ENCODE measurements around the gene PPP2R5C.

Gene PPP2R5C

DNA sequence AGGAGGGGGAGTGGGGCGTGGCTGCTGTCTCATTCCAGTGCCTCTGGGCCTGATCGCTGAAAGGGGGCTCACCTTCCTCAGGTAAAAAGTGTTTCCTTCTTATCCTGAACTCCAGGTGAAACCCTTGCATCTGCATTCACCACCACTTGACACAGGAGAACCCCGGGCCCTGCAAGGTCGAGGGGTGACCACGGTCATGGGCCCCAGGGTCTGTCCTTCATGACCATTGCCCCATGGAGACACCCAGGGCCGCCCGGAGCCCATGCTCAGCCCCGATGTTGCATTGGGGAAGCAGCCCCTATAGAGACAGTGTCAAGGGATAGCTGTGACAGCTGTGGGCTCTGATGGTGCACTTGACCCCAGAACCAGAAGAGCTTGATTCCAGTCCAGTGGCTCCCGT, 168.4 kb downstream of the PPP2R5C start:
- H2AFZ ChIP-seq (ENCODE audit: low read depth) = no peak overlapping the region
- H3K4me3 ChIP-seq (IDR thresholded peaks at IDR 0.05; ENCODE audit: insufficient read depth, low read depth, low read length) = no peak overlapping the region
- H3K4me1 ChIP-seq (ENCODE audit: low read depth, poor library complexity, severe bottlenecking) = no peaks in the 10 kb centered on the region
- no peaks in the 10 kb centered on the region for H3K36me3 ChIP-seq (ENCODE audit: insufficient read depth)
- no peaks in the 10 kb centered on the region for H4K20me1 ChIP-seq (ENCODE audit: insufficient read depth)
- H3K27me3 ChIP-seq (ENCODE audit: insufficient read depth, low read depth) = no peaks in the 10 kb centered on the region
- H3K4me2 ChIP-seq = no peak overlapping the region
- H3K79me2 ChIP-seq (ENCODE audit: insufficient read depth, low read depth) = no peaks in the 10 kb centered on the region
- no peak overlapping the region for H3K9ac ChIP-seq
- TF ChIP-seq CTCF (conservative IDR thresholded peaks at IDR 0.05; ENCODE audit: low read depth, low read length) = no peak
- H3K27ac ChIP-seq = no peak overlapping the region

GRCh38 chr14:101932673-101933072, 171.2 kb downstream of the PPP2R5C start:
- Histone ChIP-seq H3K9ac (no peak overlapping the region), H3K79me2 (ENCODE audit: insufficient read depth, low read depth) (no peaks in the 10 kb centered on the region), H2AFZ (ENCODE audit: low read depth) (no peak overlapping the region), H3K27ac (no peak overlapping the region), H3K27me3 (ENCODE audit: insufficient read depth, low read depth) (no peaks in the 10 kb centered on the region), H4K20me1 (ENCODE audit: insufficient read depth) (no peaks in the 10 kb centered on the region), H3K4me2 (no peak overlapping the region), H3K36me3 (ENCODE audit: insufficient read depth) (no peaks in the 10 kb centered on the region), H3K4me3 (IDR thresholded peaks at IDR 0.05; ENCODE audit: insufficient read depth, low read depth, low read length) (no peak overlapping the region), H3K4me1 (ENCODE audit: low read depth, poor library complexity, severe bottlenecking) (no peaks in the 10 kb centered on the region)
- no peak for TF ChIP-seq CTCF (conservative IDR thresholded peaks at IDR 0.05; ENCODE audit: low read depth, low read length)

GRCh38 chr14:101933209-101933608, 171.7 kb downstream of the PPP2R5C start:
- H3K4me2 ChIP-seq = no peak overlapping the region
- TF ChIP-seq CTCF (conservative IDR thresholded peaks at IDR 0.05; ENCODE audit: low read depth, low read length) = no peak

DNA sequence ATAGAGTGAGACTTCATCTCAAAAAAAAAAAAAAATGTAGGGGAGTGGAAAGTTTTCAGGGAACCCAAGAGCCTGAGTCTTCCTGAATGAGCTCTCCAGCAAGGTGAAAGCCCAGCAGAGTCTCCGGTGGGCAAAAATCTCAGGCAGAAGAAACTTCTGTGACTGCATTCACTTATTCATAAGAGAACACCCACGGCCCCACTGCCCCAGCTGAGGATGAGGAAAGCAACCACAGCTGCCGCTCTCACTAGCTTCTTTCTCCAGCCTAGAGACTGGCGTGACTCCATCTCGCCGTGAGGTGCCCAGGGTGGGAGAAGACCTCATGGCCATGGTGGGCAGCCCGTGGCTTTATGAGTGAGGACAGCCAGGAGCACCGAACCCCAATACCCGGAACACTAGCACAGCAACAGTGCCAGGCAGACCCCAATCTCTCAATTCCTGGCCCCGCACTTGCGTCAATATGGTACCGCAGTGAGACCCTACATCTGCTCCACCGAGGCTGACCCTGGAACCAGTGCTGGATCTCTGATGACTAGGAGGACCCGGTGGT, 173.2 kb downstream of the PPP2R5C start:
- no peaks in the 10 kb centered on the region for H3K79me2 ChIP-seq (ENCODE audit: insufficient read depth, low read depth)
- no peaks in the 10 kb centered on the region for H3K36me3 ChIP-seq (ENCODE audit: insufficient read depth)
- no peak overlapping the region for H3K27ac ChIP-seq
- no peaks in the 10 kb centered on the region for H3K27me3 ChIP-seq (ENCODE audit: insufficient read depth, low read depth)
- no peak overlapping the region for H2AFZ ChIP-seq (ENCODE audit: low read depth)
- H4K20me1 ChIP-seq (ENCODE audit: insufficient read depth) = no peaks in the 10 kb centered on the region
- no peak overlapping the region for H3K4me2 ChIP-seq
- TF ChIP-seq CTCF (conservative IDR thresholded peaks at IDR 0.05; ENCODE audit: low read depth, low read length) = no peak
- no peaks in the 10 kb centered on the region for H3K4me1 ChIP-seq (ENCODE audit: low read depth, poor library complexity, severe bottlenecking)
- H3K4me3 ChIP-seq (IDR thresholded peaks at IDR 0.05; ENCODE audit: insufficient read depth, low read depth, low read length) = no peak overlapping the region
- H3K9ac ChIP-seq = no peak overlapping the region

More at GRCh38 chr14:101933209-101933608, 171.7 kb downstream of the PPP2R5C start:
- Histone ChIP-seq H3K36me3 (ENCODE audit: insufficient read depth) (no peaks in the 10 kb centered on the region), H2AFZ (ENCODE audit: low read depth) (no peak overlapping the region), H3K27me3 (ENCODE audit: insufficient read depth, low read depth) (no peaks in the 10 kb centered on the region), H3K9ac (no peak overlapping the region), H4K20me1 (ENCODE audit: insufficient read depth) (no peaks in the 10 kb centered on the region), H3K4me3 (IDR thresholded peaks at IDR 0.05; ENCODE audit: insufficient read depth, low read depth, low read length) (no peak overlapping the region), H3K4me1 (ENCODE audit: low read depth, poor library complexity, severe bottlenecking) (no peaks in the 10 kb centered on the region), H3K79me2 (ENCODE audit: insufficient read depth, low read depth) (no peaks in the 10 kb centered on the region), H3K27ac (no peak overlapping the region)
